Measurements from ENCODE around the gene SLC44A5. TPM values are rescaled to one million over a fixed set of nuclear protein-coding genes. Genes with fewer than 3 reads are reported as not detected.
"Not testable (repeated sequence)": the region's sequence is repeated elsewhere in the genome, so short reads cannot be mapped to it uniquely, and the experiment has no call there.

SLC44A5 gene
- polyA plus RNA-seq, 1 donor: 0.30 TPM

GRCh38 chr1:75521658-75522057 lies 89.3 kb downstream of the SLC44A5 start:
- no peak for DNase-seq (ENCODE audit: low read depth)

- DNase-seq (ENCODE audit: low read depth): no peak
Observed at GRCh38 chr1:75520862-75521475, 89.9 kb downstream of the SLC44A5 start.

- no peak for DNase-seq (ENCODE audit: low read depth)
Observed at GRCh38 chr1:75519651-75520427, 91.1 kb downstream of the SLC44A5 start.

DNA sequence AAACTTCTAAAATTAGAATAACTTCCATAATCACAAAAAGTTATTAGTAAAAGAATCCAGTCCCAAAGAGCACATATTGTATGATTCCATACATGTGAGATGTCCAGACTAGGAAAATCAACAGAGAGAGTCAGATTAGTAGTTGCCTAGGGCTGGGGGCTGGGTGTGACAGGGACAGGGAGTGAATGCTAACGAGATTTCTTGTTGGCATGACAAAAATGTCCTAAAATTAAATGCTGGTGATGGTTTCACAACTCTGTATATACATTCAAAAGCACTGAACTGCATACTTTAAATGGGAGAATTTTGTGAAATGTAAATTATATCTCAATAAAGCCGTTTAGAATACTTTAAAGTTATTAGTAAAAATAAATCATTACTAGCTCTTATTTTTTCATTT lies 92.2 kb downstream of the SLC44A5 start:
- no peak for DNase-seq (ENCODE audit: low read depth)

DNA sequence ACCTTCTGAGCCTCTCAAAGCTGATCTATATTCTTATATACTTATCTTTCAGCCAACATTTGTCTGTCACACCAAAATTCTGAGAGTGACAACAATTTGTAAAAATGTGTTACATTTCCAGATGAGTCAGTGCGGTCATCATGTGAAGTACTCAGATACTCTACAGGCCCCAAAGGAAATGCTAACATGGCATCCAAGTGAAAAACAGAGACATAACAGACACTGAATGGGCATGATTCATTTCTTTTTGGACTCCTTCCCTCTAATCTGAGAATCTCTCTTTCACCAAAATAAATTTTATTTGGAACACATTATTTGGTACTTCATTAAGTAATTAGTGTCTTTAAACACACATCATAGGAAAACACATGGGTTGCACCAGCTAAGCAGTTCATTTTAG lies 96.6 kb downstream of the SLC44A5 start:
- no peak for DNase-seq (ENCODE audit: low read depth)

GRCh38 chr1:75506976-75507375 lies 103.9 kb downstream of the SLC44A5 start:
- DNase-seq (ENCODE audit: low read depth): no peak

DNA sequence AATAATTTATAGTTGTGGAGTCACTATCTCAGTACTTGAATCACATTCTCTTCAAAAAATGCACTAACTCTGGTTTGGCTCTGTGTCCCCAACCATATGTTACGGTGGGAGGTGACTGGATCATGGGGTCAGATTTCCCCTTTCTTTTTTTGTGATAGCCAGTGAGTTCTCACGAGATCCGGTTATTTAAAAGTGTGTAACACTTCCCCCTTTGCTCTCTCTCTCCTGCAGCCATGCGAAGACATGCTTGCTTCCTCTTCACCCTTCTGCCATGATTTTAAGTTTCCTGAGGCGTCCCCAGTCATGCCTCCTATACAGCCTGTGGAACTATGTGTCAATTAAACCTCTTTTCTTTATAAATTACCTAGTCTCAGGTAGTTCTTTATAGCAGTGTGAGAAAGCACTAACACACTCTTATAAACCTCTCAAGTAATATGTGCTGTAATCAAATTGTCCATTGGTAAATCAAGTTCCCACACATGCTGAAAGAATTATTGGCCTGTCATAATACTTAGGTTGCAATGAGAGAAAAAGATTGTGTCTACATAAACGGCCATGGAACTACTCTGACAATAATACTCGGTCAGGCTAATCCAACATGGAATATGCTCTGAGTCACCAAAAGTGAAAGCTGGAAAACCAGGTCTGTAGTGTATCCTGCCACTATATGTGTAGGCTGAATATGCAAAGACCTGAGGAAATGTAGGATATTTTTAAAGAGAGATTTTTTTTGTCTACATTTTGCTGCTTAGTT lies 107.5 kb downstream of the SLC44A5 start:
- DNase-seq (ENCODE audit: low read depth): no peak

DNA sequence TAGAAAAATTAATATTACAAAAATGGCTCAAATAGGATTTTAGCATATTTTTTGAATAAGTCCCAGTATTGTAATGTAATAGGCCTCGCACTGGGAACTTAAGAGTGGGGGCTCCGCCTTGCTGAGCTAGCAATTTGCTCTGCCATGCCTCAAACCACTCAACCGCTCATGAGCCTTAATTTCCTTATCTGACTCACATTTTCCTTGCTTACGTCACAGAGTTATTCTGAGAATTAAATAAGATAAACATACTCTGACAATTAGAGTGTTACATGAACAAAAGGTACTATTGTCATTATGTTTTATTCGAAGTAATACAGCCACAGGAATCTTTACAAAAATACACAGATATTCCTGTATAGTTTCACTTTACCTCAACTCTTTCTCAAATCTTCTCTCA lies 108.1 kb downstream of the SLC44A5 start:
- DNase-seq (ENCODE audit: low read depth): no peak

GRCh38 chr1:75501577-75502295 lies 109.2 kb downstream of the SLC44A5 start:
- no peak for DNase-seq (ENCODE audit: low read depth)

DNA sequence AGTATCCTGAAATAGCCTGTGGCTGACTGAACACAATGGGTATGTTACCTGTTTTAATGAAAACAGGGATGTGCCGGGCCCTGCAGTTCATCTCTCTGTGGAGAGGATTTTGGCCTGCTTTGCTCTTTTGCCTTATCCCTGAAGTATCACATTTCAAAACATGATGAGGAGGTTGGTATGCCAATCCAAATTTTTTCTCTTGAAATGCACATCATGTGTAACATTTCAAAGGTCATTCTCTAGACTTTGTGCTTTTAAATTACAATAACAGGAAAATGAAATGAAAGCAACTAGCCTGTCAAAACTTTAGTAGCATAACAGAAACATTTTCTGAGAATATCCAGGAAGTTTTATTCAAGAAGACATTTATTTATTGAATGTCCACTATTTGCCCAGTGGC lies 118.9 kb downstream of the SLC44A5 start:
- DNase-seq (ENCODE audit: low read depth): no peak

GRCh38 chr1:75487399-75487798 lies 123.5 kb downstream of the SLC44A5 start:
- DNase-seq (ENCODE audit: low read depth): no peak

DNA sequence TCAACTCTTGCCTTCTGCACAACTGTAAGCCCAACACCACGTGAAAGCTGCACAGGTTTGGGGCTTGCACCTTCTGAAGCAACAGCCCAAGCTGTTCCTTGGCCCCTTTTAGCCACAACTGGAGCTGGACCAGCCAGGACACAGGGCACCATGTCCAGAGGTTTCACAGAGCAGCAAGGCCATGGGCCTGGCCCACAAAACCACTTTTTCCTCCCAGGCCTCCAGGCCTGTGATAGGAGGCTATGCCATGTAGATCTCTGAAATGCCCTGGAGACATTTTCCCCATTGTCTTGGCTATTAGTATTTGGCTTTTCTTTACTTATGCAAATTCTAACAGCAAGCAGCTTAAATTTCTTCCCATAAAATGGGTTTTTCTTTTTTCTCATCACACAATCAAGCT lies 126.1 kb downstream of the SLC44A5 start:
- no peak for DNase-seq (ENCODE audit: low read depth)

GRCh38 chr1:75482951-75483350 lies 128.0 kb downstream of the SLC44A5 start:
- no peak for DNase-seq (ENCODE audit: low read depth)

- DNase-seq (ENCODE audit: low read depth): not testable (repeated sequence)
Observed at GRCh38 chr1:75476486-75476885, 134.4 kb downstream of the SLC44A5 start.

- DNase-seq (ENCODE audit: low read depth): no peak
Observed at GRCh38 chr1:75475696-75476095, 135.2 kb downstream of the SLC44A5 start.

GRCh38 chr1:75472971-75473603 lies 137.8 kb downstream of the SLC44A5 start:
- DNase-seq (ENCODE audit: low read depth): no peak

DNA sequence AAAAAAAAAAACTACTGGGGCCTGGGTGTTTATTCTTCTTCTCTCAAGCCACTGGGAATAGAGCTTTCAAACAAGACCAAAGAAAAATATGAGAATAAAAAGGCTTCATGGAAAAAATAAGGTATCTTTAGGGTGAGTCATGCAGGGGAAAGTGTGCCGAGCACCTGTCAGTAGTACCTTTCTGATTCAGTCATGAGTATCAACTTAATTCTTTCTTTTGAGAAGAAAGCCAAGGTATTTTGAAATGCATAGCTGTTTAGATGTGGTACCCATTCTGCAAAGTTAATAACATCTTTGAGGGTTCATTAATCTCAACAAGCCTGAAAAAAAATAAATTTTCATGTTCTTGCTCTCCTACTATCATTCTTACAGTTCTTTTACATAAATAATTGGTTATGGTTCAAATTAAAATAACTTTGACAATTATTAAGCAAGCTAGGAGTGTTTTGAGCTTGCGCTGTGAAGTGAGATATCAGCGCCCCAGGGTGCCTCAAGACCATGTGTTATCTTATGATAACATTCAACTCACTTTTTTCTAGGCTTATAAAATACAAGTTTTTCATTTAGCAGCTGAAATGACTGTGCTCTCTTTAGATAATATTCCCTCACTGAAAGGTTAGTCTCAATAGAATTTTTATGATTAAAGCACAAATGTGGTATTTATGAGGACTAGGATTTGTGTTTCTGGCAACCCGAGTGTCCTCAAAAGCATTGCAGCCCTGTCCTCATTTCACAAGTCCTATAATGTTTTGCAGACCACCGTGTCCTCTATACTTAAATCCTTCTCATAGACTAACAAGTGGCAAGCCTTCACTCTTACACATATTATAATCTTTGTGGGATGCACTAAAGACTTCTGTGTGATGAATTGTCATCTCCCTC lies 138.6 kb downstream of the SLC44A5 start:
- DNase-seq (ENCODE audit: low read depth): no peak

- DNase-seq (ENCODE audit: low read depth): no peak
Observed at GRCh38 chr1:75471252-75471651, 139.7 kb downstream of the SLC44A5 start.

- no peak for DNase-seq (ENCODE audit: low read depth)
Observed at GRCh38 chr1:75470448-75470847, 140.5 kb downstream of the SLC44A5 start.

DNA sequence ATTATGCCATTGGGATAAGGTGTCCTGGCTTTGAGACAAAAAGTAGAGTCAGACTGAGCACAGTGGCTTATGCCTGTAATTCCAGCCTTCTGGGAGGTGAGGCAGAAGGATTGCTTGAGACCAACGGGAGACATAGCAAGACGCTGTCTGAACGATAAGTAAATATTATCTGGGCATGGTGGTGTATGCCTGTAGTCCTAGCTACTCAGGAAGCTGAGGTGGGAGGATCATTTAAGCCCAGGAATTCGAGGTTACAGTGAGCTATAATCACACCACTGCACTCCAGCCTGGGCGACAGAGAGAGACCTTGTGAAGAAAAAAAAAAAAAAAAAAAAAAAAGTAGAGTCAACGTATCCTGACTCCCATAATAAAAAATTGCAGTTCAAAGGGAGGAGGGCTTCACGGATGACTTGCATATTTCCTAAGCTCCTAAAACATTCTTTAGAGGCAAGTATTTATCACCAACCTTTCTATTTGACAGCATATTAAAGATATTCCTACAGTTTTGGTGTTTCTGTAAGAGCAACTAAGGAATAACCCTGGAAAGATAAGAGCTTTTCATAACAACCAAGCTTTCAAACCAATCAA lies 141.2 kb downstream of the SLC44A5 start:
- DNase-seq (ENCODE audit: low read depth): no peak

Measured in forelimb muscle (tissue), 1 donor.